Activated naive CD8-positive, alpha-beta T cell treated with anti-CD3 and anti-CD28 coated beads, Interleukin-2, amount 50 U/mL, for 24 hours (primary cell): Measurements from ENCODE around the gene ZNF234.
"Not testable (repeated sequence)": the region's sequence is repeated elsewhere in the genome, so short reads cannot be mapped to it uniquely, and the experiment has no call there.

ENCODE experiments used
- ATAC-seq: fragments of 150-1000 bp; cut with Tn5 transposase; one replicate; pipeline ENCODE4 v1.10.0; 2021
- DNase-seq: peaks from one replicate; pipeline ENCODE4 v3.0.0; 2021
- H3K27ac Mint-ChIP-seq: one replicate; pipeline ENCODE4 v1.8.0; 2021; ENCODE audit warnings: mild to moderate bottlenecking, mixed read lengths
- H3K27me3 Mint-ChIP-seq: one replicate; pipeline ENCODE4 v1.8.0; 2021; ENCODE audit warnings: mixed read lengths
- H3K36me3 Mint-ChIP-seq: one replicate; pipeline ENCODE4 v1.8.0; 2021; ENCODE audit warnings: low read depth, mixed read lengths
- H3K4me1 Mint-ChIP-seq: one replicate; pipeline ENCODE4 v1.8.0; 2021; ENCODE audit warnings: mixed read lengths
- H3K4me3 Mint-ChIP-seq: one replicate; pipeline ENCODE4 v1.8.0; 2021; ENCODE audit warnings: mild to moderate bottlenecking, moderate library complexity, mixed read lengths
- H3K9me3 Mint-ChIP-seq: one replicate; pipeline ENCODE4 v1.8.0; 2021; ENCODE audit warnings: mixed read lengths

Gene ZNF234

DNA sequence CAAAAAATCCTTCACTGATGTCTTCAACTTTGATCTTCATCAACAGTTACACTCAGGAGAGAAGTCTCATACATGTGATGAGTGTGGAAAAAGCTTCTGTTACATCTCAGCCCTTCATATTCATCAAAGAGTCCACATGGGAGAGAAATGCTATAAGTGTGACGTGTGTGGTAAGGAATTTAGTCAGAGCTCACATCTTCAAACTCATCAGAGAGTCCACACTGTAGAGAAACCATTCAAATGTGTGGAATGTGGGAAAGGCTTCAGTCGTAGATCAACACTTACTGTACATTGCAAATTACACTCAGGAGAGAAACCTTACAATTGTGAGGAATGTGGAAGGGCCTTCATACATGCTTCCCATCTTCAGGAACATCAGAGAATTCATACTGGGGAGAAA lies 15.1 kb downstream of the ZNF234 start:
- Mint-ChIP-seq H3K4me3 (no peak overlapping the region), H3K36me3 (peaks cover 71% of the 10 kb centered on the region), H3K27ac (no peak overlapping the region), H3K27me3 (no peaks in the 10 kb centered on the region), H3K9me3 (peaks cover 73% of the 10 kb centered on the region), H3K4me1 (no peaks in the 10 kb centered on the region)
- ATAC-seq (no peak), DNase-seq (no peak)

GRCh38 chr19:44163789-44164188 lies 22.4 kb downstream of the ZNF234 start:
- no peak overlapping the region for H3K27ac Mint-ChIP-seq
- peaks cover 35% of the 10 kb centered on the region for H3K36me3 Mint-ChIP-seq

GRCh38 chr19:44164327-44164672 lies 22.9 kb downstream of the ZNF234 start:
- Mint-ChIP-seq H3K4me3 (peak overlapping the region; percentile 90), H3K4me1 (peaks cover 34% of the 10 kb centered on the region), H3K27ac (peak overlapping the region; percentile 91), H3K36me3 (peaks cover 36% of the 10 kb centered on the region), H3K9me3 (peaks cover 54% of the 10 kb centered on the region), H3K27me3 (no peaks in the 10 kb centered on the region)
- DNase-seq (no peak), ATAC-seq (no peak)

More at GRCh38 chr19:44163789-44164188, 22.4 kb downstream of the ZNF234 start:
- peaks cover 55% of the 10 kb centered on the region for H3K9me3 Mint-ChIP-seq
- H3K27me3 Mint-ChIP-seq = no peaks in the 10 kb centered on the region
- DNase-seq (no peak), ATAC-seq (no peak)
- no peak overlapping the region for H3K4me3 Mint-ChIP-seq
- H3K4me1 Mint-ChIP-seq = peaks cover 34% of the 10 kb centered on the region

DNA sequence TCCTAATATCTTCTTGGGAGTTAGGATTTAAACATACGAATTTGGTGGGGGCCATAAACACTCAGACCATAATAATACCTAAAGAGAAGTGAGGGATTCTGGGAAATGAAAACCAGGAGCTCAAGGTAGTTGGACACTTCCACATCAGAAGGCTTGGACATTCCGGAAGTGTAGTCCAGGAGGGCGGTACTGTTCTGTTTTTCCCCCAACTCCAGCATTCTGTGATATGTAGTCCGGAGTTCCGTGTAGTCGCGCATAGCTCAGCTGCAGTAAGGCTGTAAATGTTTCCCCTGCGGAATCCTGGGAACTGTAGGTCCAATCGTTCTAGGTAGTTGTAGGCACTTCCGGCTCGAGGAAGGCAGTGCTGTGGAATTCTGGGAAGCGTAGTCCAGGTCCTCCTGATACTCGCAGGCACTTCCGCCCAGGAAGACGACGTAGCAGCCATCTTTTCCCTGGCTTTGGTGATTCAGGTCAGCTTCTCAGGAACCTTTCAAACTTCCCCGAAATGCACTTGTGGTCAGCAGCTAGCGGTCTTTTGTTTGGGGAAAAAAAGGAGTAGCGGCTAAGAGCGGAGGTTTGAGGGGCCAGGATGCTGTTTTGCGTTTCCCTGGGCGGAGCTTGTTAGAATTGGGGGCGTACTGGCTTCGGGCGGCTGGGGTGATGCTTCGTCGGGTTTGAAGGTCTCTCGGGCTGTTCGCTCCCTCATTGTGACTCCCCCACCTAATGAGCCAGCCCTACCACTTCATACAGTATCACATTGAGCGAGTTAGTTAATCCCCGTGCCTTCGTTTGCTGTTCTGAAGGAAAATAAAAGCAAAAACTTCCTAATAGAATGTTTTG lies 23.5 kb downstream of the ZNF234 start, which contains the start of gene ZNF226:
Gene ZNF226 (plus strand): TSS at position 428 of the 840 bp plus-strand sequence. CDS start 4,981 bp downstream, outside the sequence.
- H3K9me3 Mint-ChIP-seq = peaks cover 55% of the 10 kb centered on the region
- H3K27me3 Mint-ChIP-seq = no peaks in the 10 kb centered on the region

GRCh38 chr19:44170660-44171059 lies 29.3 kb downstream of the ZNF234 start:
- DNase-seq, H3K27me3 Mint-ChIP-seq, ATAC-seq, H3K27ac Mint-ChIP-seq, H3K4me3 Mint-ChIP-seq: not testable (repeated sequence)
- Mint-ChIP-seq H3K9me3 (peaks cover 68% of the 10 kb centered on the region), H3K4me1 (peaks cover 21% of the 10 kb centered on the region), H3K36me3 (peaks cover 90% of the 10 kb centered on the region)

More for the DNA sequence above, 23.5 kb downstream of the ZNF234 start, which contains the start of gene ZNF226:
- peaks cover 39% of the 10 kb centered on the region for H3K36me3 Mint-ChIP-seq
- peaks cover 34% of the 10 kb centered on the region for H3K4me1 Mint-ChIP-seq
- peak; percentile 76 for DNase-seq
- peak; percentile 91 for ATAC-seq
- peak within 1 kb of the TSS; percentile 91 for H3K27ac Mint-ChIP-seq
- peak within 1 kb of the TSS; percentile 90 for H3K4me3 Mint-ChIP-seq

- ATAC-seq (no peak), DNase-seq (no peak)
- no peak overlapping the region for H3K27ac Mint-ChIP-seq
- H3K4me3 Mint-ChIP-seq = no peak overlapping the region
- H3K36me3 Mint-ChIP-seq = peaks cover 67% of the 10 kb centered on the region
- peaks cover 77% of the 10 kb centered on the region for H3K9me3 Mint-ChIP-seq
- no peaks in the 10 kb centered on the region for H3K4me1 Mint-ChIP-seq
- H3K27me3 Mint-ChIP-seq = no peaks in the 10 kb centered on the region
Observed at GRCh38 chr19:44176590-44176989, 35.2 kb downstream of the ZNF234 start.

DNA sequence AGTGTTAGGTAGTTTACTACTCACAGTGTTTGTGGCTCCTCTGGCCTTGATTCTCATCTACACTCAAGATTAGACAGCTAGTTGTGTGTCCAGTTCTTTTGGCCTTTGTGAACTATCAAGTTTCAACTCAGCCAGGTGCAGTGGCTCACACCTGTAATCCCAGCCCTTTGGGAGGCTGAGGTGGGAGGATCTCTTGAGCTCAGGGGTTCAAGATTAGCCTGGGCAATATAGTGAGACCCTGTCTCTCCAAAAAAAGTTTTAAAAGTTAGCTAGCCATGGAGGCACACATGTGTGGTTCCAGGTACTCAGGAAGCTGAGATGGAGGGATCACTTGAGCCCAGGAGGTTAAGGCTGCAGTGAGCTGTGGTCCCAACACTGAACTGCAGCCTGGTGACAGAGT lies 39.6 kb downstream of the ZNF234 start:
- ATAC-seq = no peak
- H3K4me3 Mint-ChIP-seq = no peak overlapping the region
- peaks cover 33% of the 10 kb centered on the region for H3K36me3 Mint-ChIP-seq
- H3K9me3 Mint-ChIP-seq = peaks cover 75% of the 10 kb centered on the region
- DNase-seq = no peak
- no peaks in the 10 kb centered on the region for H3K27me3 Mint-ChIP-seq
- H3K4me1 Mint-ChIP-seq = no peaks in the 10 kb centered on the region
- H3K27ac Mint-ChIP-seq = no peak overlapping the region

GRCh38 chr19:44182145-44182544 lies 40.8 kb downstream of the ZNF234 start:
- Mint-ChIP-seq H3K27me3 (no peaks in the 10 kb centered on the region), H3K4me3 (no peak overlapping the region), H3K36me3 (peaks cover 23% of the 10 kb centered on the region), H3K4me1 (no peaks in the 10 kb centered on the region), H3K9me3 (peaks cover 75% of the 10 kb centered on the region), H3K27ac (no peak overlapping the region)
- ATAC-seq (no peak), DNase-seq (no peak)

DNA sequence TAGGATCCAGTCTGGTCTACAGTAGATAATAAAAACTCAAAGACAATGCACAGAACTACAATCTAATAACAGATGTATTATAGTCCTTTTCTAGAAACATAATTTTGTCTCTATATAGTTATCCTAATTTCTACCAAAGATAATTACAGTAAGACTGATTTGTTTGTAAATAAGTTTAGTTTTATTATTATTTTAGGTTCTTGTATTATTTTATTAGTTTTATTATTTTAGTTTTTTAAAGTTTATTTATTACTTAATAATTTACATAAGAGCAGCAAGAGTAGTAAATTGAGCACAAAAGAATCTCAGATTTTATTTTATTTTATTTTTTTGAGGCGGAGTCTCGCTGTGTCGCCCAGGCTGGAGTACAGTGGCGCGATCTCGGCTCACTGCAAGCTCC lies 48.7 kb downstream of the ZNF234 start:
- Mint-ChIP-seq H3K4me3 (no peak overlapping the region), H3K27me3 (peaks cover 2% of the 10 kb centered on the region), H3K9me3 (peaks cover 64% of the 10 kb centered on the region), H3K4me1 (no peaks in the 10 kb centered on the region), H3K27ac (no peak overlapping the region), H3K36me3 (peaks cover 22% of the 10 kb centered on the region)
- DNase-seq (no peak), ATAC-seq (no peak)

GRCh38 chr19:44192127-44192526 lies 50.8 kb downstream of the ZNF234 start:
- Mint-ChIP-seq H3K27me3 (peaks cover 2% of the 10 kb centered on the region), H3K4me1 (no peaks in the 10 kb centered on the region), H3K9me3 (peaks cover 65% of the 10 kb centered on the region), H3K36me3 (peaks cover 18% of the 10 kb centered on the region), H3K27ac (no peak overlapping the region), H3K4me3 (no peak overlapping the region)
- DNase-seq = no peak
- ATAC-seq = no peak

GRCh38 chr19:44196772-44197171 lies 55.4 kb downstream of the ZNF234 start:
- H3K36me3 Mint-ChIP-seq = peaks cover 7% of the 10 kb centered on the region
- H3K4me1 Mint-ChIP-seq = no peaks in the 10 kb centered on the region
- H3K27me3 Mint-ChIP-seq = peaks cover 4% of the 10 kb centered on the region
- ATAC-seq (no peak), DNase-seq (no peak)
- no peak overlapping the region for H3K4me3 Mint-ChIP-seq
- H3K27ac Mint-ChIP-seq = no peak overlapping the region
- H3K9me3 Mint-ChIP-seq = peaks cover 41% of the 10 kb centered on the region

DNA sequence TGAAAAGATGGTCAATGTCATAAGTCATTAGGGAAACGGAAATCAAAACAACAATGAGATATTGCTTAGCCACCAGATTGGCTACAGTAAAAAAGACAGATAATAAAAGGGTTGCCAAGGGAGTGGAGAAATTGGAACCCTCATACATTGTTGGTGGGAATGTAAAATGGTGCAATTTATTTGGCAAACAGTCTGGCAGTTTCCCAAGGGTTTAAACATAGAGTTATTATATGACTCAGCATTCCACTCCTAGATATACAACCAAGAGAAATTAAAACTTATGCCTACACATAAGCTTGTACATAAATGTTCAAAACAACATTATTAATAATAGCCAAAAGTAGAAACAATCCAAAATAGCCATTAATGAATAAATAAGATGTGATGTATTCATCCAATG lies 61.1 kb downstream of the ZNF234 start:
- H3K4me1 Mint-ChIP-seq = peaks cover 4% of the 10 kb centered on the region
- peaks cover 13% of the 10 kb centered on the region for H3K27me3 Mint-ChIP-seq
- no peak for DNase-seq
- ATAC-seq = no peak
- peaks cover 29% of the 10 kb centered on the region for H3K9me3 Mint-ChIP-seq
- peaks cover 17% of the 10 kb centered on the region for H3K36me3 Mint-ChIP-seq
- no peak overlapping the region for H3K4me3 Mint-ChIP-seq
- H3K27ac Mint-ChIP-seq = no peak overlapping the region

GRCh38 chr19:44202974-44203373 lies 61.6 kb downstream of the ZNF234 start:
- no peak overlapping the region for H3K4me3 Mint-ChIP-seq
- peaks cover 7% of the 10 kb centered on the region for H3K4me1 Mint-ChIP-seq
- ATAC-seq = no peak
- H3K27ac Mint-ChIP-seq = no peak overlapping the region
- H3K27me3 Mint-ChIP-seq = peaks cover 13% of the 10 kb centered on the region
- peaks cover 19% of the 10 kb centered on the region for H3K36me3 Mint-ChIP-seq
- peaks cover 29% of the 10 kb centered on the region for H3K9me3 Mint-ChIP-seq
- DNase-seq = no peak

DNA sequence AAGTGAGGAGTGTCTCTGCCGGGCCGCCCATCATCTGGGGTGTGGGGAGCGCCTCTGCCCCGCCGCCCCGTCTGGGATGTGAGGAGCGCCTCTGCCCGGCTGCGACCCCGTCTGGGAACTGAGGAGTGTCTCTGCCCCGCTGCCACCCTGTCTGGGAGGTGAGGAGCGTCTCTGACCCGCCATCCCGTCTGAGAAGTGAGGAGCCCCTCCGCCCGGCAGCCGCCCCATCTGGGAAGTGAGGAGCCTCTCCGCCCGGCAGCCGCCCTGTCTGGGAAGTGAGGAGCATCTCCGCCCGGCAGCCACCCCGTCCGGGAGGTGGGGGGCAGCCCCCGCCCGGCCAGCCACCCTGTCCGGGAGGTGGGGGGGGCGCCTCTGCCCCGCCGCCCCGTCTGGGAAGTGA lies 62.5 kb downstream of the ZNF234 start:
- H3K27ac Mint-ChIP-seq, ATAC-seq, DNase-seq, H3K4me1 Mint-ChIP-seq, H3K4me3 Mint-ChIP-seq: not testable (repeated sequence)
- peaks cover 25% of the 10 kb centered on the region for H3K9me3 Mint-ChIP-seq
- peaks cover 13% of the 10 kb centered on the region for H3K27me3 Mint-ChIP-seq
- H3K36me3 Mint-ChIP-seq = peaks cover 21% of the 10 kb centered on the region

- no peak for DNase-seq
- Mint-ChIP-seq H3K27ac (no peak overlapping the region), H3K4me1 (peaks cover 7% of the 10 kb centered on the region), H3K4me3 (no peak overlapping the region), H3K36me3 (peaks cover 21% of the 10 kb centered on the region), H3K27me3 (peaks cover 12% of the 10 kb centered on the region), H3K9me3 (peaks cover 26% of the 10 kb centered on the region)
- ATAC-seq = no peak
Observed at GRCh38 chr19:44204772-44205171, 63.4 kb downstream of the ZNF234 start.
